Loucy (cell line): ENCODE results near the gene MEGF6.

Experiments
- EZH2phosphoT487 ChIP-seq: fragments of 200-600 bp; IDR thresholded peaks from 2 replicates; pipeline ENCODE4 v1.6.1; 2018; ENCODE audit warnings: antibody characterized with exemption, mild to moderate bottlenecking, moderate library complexity, borderline replicate concordance
- TF ChIP-seq, protein P1 (sequence below): fragments of 200-600 bp; sonication (generic); conservative IDR thresholded peaks from 2 replicates; pipeline ENCODE4 v1.5.1; 2014; ENCODE audit warnings: mild to moderate bottlenecking, antibody characterized with exemption, low read length

DNA sequence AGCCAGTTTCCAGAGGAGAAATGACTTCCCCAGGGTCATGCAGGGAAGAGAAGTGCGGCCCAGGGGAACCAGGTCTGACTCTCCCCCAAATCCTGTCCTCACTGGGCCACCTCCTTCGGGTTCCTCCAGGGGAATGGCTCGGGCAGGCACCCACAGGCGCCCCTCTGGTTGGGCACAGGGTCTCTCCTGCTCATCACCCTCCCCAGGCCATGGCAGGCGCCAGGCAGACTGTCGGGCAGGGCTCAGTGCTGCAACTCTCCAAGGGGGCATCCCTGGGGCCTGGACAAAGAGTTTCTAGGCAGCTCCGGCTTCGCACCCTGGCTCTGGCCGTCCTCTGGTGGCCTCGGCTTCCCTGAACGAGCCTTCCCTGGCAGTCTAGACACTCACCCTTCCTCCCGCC, 75.6 kb downstream of the MEGF6 start:
- TF ChIP-seq, protein P1, sequence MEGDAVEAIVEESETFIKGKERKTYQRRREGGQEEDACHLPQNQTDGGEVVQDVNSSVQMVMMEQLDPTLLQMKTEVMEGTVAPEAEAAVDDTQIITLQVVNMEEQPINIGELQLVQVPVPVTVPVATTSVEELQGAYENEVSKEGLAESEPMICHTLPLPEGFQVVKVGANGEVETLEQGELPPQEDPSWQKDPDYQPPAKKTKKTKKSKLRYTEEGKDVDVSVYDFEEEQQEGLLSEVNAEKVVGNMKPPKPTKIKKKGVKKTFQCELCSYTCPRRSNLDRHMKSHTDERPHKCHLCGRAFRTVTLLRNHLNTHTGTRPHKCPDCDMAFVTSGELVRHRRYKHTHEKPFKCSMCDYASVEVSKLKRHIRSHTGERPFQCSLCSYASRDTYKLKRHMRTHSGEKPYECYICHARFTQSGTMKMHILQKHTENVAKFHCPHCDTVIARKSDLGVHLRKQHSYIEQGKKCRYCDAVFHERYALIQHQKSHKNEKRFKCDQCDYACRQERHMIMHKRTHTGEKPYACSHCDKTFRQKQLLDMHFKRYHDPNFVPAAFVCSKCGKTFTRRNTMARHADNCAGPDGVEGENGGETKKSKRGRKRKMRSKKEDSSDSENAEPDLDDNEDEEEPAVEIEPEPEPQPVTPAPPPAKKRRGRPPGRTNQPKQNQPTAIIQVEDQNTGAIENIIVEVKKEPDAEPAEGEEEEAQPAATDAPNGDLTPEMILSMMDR, result no peak
- TF ChIP-seq EZH2phosphoT487, result no peak
